ENCODE results near the gene TBX20.

TBX20 gene

DNA sequence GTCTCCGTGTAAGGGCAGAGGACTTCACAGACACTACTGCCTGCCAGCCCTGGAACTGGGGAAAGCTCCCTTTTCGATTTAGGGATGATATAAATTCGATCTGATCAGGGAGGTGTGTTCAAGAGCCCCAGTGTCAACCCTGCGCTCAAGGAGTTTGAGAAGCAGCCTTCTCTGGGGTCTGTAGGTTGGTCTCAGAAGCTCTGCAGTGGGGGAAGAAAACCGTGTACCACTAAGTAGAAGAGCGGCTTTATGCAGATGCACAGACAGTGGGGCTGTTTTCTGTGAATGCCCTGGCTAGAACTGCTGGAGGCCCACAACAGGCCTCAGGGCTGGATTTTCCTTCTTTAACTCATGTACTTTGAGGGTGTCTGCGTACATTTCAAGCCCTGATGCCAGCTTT lies 6.3 kb upstream of the TBX20 start:
- DNase-seq (ENCODE audit: low read depth) = no peak
- no peak overlapping the region for H3K4me3 ChIP-seq (ENCODE audit: low read length)
- TF ChIP-seq, protein P1, sequence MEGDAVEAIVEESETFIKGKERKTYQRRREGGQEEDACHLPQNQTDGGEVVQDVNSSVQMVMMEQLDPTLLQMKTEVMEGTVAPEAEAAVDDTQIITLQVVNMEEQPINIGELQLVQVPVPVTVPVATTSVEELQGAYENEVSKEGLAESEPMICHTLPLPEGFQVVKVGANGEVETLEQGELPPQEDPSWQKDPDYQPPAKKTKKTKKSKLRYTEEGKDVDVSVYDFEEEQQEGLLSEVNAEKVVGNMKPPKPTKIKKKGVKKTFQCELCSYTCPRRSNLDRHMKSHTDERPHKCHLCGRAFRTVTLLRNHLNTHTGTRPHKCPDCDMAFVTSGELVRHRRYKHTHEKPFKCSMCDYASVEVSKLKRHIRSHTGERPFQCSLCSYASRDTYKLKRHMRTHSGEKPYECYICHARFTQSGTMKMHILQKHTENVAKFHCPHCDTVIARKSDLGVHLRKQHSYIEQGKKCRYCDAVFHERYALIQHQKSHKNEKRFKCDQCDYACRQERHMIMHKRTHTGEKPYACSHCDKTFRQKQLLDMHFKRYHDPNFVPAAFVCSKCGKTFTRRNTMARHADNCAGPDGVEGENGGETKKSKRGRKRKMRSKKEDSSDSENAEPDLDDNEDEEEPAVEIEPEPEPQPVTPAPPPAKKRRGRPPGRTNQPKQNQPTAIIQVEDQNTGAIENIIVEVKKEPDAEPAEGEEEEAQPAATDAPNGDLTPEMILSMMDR (conservative IDR thresholded peaks at IDR 0.05; ENCODE audit: low read length) = no peak

DNA sequence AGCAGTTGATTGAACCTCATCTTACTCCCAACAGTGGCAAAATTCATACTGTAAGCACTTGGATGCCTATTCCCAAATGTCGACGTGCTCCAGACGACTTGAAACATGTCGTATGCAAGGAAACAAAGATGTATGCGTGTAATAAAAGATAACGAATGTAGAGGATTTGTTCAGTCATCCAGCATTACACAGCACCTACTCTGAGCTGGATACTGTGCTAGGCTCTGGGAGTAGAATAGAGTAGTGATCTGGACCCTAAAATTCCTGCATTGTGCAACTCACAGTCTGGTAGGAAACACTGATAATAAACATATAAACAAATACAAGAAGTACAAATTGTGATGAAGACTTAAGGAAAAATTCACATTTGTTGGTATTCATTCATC lies 5.6 kb upstream of the TBX20 start:
- no peak for DNase-seq (ENCODE audit: low read depth)
- TF ChIP-seq, protein P1 (conservative IDR thresholded peaks at IDR 0.05; ENCODE audit: low read length) = no peak
- H3K4me3 ChIP-seq (ENCODE audit: low read length) = no peak overlapping the region

DNA sequence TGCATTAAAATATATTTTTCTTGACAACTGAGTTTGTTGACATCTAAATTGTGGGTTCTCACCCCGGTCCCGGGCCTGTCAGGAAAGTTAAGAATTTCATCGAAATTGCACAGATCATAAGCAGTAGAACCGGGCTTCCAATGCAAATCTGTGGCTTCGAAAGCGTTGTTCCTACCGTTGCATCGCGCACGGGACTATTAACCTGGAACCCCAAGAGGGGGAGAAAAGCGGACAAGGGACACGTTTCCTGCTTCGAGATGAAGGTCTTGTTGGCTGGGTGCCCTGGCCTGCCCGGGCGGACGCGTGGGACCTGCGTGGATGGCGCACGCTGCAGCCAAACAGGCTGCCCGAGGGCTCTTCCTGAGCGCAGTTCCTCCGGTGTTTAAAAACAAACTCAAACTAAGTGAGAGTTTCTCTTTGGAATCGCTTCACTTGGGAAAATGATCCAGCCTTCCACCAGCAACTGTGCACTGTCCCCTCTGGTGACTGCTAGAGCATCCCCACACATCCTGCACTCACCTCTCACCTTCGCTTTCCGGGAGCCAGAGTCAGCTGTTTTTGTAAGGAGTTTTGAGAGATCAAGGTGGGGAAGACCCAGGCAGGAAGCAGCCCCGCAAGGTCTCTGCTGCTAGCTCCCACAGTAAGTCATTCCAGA lies 5.1 kb upstream of the TBX20 start:
- no peak overlapping the region for H3K4me3 ChIP-seq (ENCODE audit: low read length)
- DNase-seq (ENCODE audit: low read depth) = no peak
- TF ChIP-seq, protein P1 (conservative IDR thresholded peaks at IDR 0.05; ENCODE audit: low read length) = no peak

DNA sequence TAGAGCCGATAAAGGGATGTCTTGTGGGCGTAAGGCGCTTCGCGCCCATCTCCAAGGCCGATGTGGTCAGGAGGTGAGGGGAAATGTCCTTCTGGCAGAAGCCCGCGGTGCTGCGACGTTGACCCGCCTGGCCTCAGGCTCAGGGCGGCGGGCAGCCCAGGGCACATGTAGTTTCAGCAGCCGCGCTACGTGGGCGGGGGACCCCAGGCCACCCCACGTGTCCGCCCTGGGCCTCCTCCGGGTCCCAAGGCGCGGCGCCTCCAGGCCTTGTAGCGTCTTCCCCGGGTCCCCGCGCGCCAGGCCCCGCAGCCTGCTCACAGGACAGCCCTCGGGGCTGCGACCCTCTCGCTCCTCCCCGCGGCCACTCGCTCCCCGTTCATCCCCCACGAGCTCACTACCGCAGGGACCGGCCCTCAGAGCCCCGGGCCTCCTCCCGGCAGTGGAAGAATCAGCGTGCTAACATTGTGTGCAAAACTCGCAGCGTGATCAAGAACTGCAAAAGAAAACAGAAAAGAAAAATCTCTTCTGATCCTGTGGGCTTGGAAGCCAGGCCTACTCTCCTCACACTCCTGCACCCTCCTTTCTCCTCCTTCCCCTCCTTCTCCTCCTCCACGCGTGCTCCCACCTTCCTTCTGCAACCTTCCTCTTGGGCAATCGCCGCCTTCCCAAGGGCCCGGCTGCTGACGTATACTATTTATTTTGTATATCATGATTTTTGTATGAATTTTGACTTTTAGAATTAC lies 4.4 kb upstream of the TBX20 start:
- no peak overlapping the region for H3K4me3 ChIP-seq (ENCODE audit: low read length)
- no peak for DNase-seq (ENCODE audit: low read depth)
- TF ChIP-seq, protein P1 (conservative IDR thresholded peaks at IDR 0.05; ENCODE audit: low read length) = no peak

DNA sequence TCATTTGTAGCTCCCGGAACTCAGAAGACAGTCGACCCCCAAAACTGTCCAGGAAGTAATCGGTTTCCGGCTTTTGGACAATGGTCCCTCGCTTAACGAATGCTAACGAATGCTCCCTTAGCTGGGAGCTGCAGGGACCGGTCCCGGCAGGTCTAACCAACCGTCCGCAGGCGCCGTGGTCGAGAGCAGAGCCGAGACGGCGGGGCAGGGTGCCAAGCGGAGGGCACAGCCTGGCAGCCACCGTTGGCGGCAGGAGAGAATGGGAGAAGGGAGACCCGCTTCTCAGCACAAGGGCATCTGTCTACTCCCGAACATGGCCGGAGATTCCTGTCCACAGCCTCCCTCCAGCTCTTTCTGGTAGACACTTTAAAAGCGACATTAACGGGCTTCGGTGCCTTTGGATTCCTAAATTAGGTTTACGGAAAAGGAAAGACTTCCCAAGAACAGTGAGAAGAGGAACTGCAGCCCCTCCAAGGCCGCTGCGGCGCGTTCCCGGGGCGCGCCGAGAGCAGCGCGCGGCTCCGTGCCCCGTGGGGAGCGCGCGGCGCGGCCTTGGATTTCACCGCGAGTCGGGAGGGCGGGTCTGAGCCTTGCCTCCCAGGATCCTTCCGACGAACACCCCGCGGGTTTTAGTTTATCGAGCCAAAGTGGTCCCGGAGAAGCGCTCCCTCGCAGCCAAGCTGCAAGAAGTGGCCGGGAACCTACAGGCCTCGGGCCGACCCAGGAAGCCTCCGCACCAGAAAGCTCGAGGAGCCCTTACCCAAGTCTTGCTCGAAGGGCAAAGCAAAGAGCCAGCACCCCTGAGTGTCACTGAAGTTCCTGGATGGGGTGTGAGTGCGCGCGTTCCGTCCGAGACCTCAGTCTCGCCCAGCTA lies 3.6 kb upstream of the TBX20 start:
- no peak for DNase-seq (ENCODE audit: low read depth)
- no peak overlapping the region for H3K4me3 ChIP-seq (ENCODE audit: low read length)
- TF ChIP-seq, protein P1 (conservative IDR thresholded peaks at IDR 0.05; ENCODE audit: low read length) = no peak

DNA sequence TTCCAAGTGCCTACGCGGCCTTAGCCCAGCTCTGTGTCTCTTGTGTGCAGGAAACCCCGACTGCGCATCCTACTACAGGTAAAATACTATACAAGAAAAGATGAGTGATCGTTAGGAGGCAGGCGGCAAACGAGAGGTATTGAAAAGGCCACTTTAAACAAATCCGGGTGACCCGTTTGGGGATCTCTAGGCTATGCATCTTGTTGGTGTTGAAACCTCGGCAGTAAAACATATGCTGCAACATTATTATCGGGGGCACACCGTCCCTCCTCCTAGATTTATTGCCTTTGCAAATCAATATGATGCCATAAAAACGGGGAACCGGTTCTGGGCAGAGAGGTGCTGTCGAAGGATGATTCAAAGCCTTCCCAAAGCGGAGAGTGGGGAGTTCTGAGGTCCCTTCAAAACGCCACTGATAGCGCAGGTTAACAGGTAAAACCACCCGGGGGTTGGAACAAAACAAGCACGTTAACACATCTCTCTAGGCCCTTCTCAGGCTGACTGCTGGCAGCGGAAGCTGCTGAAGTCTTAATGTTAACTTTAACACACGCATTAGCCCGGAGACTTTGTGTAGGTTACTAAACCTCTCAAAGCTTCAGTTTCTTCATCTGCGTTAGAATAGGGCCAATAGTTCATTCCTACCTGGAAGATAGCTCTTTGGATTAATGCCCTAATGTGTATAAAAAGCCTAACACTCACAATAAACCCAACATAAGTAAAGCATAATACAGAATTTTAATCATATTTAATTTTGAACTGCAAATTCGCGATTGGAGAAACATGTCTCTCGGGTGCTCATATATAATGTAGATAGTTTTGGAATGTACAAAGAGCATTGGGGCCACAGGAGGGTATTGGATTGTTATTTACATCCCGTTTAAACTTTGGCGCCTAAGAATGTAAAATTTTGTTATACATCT lies 2.6 kb upstream of the TBX20 start:
- TF ChIP-seq, protein P1 (conservative IDR thresholded peaks at IDR 0.05; ENCODE audit: low read length) = no peak
- DNase-seq (ENCODE audit: low read depth) = no peak
- H3K4me3 ChIP-seq (ENCODE audit: low read length) = no peak overlapping the region
